NCI-H345 (cell line): ENCODE data around the gene HS1BP3.

Experiments
- DNase-seq: peaks from one replicate; lab custom pipeline; 2025; lab: John Stamatoyannopoulos, UW

The HS1BP3 gene

GRCh38 chr2:20570249-20570648 lies 80.6 kb downstream of the HS1BP3 start:
- no peak for DNase-seq

GRCh38 chr2:20569464-20570223 lies 81.3 kb downstream of the HS1BP3 start:
- DNase-seq = no peak

GRCh38 chr2:20568501-20569463 lies 82.1 kb downstream of the HS1BP3 start:
- DNase-seq = no peak

- DNase-seq = no peak
Measured at GRCh38 chr2:20567926-20568179, 83.0 kb downstream of the HS1BP3 start.
